HG02678 (cell line): ENCODE measurements around the gene HOXC9.

Source experiments
- ATAC-seq: cut with Tn5 transposase; IDR thresholded peaks from one replicate; pipeline ENCODE4 v1.9.1; 2021; ENCODE audit warnings: mild to moderate bottlenecking, moderate library complexity; ENCODE audit not compliant: unreplicated experiment

The HOXC9 gene

DNA sequence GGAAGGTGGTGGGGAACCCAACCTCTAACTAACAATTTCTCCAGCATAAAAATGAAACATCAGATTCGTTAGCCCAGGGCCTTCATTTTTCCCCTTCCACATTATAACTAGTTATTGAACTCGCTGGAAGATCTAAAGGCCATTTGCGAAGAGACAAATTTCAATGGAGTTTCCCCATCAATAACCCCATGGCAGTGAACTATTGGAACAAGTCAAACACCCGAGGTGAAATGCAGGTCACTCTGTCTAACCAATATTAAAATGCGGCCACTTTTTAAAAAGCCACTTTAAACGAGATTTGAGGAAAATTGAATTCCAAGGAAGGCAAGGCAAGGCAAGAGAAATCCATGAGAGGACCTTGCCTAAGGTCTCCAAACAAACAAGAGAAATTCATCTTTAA lies 49.1 kb downstream of the HOXC9 start:
- ATAC-seq, result no peak

- no peak for ATAC-seq
These were observed 50.5 kb downstream of the HOXC9 start for GRCh38 chr12:54050482-54050810.

DNA sequence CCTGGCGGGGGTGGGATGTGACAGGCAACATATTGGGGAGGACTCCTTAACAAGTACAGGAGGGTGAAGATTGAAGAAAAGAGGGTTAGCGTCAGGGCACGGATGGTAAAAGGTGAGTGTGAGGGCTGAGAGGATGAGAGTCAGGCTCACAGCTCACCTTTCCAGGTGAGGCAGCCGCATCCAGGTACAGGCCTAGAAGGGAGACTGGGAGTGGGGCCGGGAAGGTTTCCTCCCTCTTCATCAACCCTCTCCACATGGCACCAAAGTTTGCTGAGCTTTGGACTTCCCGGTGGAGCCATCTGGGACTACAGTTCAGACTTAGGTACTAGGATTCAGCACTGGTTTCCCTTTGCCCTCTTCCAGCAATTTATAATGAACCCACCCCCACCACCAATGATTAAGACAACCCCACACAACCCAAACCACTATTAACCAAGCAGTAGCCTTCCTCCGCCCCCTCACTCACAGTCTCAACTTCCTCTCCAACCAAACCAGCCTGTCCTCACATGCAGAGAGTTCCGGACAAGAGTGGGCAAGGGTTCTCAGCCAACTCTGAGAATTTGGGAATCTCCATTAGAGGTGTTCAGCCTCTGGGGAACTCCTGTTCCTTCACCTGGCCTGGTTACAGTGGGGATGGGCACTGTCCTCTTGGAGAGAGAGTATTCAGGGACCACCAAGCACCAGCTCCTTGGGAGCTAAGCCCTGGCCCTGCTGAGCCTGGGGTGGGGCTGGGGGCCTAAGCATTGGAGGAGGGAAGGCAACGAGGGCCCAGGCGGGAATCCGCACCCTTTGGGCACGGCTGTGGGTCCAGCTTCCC lies 51.3 kb downstream of the HOXC9 start:
- no peak for ATAC-seq

DNA sequence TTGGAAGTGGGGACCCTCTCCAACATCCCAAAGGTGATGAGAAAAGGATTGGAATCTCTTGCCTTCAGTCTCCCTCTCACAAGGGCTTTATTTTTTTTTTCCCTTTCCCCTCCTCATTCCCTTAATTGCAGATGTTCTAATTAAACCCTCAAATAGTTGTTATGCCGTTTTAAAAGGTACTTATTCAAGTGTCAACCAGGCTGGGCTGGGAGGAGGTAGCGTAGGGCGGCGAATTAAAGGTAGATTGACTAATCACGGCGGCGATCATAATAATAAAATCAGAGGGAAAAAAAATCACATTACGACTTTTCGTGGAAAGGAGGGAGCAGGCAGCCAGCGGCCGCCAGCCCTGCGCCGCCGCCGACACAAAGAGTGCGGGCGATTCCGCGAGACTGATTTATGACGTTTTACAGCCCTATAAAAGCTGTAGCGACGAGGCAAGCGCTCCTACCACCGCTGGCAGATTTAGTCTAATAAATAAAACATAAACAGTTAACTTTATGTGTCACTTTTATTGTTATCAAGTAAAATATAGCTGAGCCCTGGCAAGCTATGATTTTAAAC lies 52.0 kb downstream of the HOXC9 start:
- no peak for ATAC-seq

DNA sequence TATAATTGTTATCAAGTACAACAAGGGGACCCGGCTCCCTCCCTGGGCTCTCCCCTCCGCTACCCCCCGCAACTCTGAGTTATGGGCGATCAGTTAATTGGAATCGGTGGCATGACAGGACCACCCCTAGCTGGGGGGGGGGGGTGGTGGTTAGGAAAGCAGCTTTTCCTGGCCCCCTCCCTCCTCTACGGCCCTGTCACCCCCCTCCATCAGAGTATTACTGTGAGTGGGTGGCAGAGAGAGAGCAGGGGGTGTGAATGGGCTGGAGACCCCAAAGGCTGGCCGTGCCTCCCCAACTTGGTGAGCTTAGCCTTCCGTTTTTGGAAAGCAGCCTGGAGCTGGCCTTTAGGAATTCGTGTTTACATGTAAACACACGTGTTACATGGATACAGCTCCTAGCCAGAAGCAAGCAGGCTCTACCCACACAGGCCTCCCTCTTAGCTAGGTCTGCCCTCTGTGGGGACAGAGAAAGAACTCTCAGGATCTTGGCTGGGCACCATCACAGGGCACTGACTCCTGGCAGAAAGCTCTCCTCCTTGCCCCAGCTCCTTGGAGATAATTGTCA lies 52.6 kb downstream of the HOXC9 start:
- ATAC-seq, result no peak
